ENCODE results near the gene IGFBP4.

Gene IGFBP4

DNA sequence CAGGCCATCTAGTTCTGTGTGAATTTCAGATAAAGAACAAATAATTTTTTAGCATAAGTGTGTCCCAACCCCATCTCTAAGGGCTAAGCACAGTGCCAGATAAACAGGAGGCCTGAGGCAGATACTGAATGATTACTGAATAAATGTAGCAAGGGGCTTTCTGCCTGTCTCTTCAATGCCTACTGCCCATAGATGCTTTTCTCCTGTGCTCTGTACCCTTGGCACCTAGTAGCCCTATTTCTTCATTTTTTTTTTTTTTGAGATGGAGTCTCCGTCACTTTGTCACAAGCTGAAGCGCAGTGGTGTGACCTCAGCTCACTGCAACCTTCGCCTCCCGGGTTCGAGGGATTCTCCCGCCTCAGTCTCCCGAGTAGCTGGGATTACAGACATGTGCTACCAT is 25.3 kb downstream of the IGFBP4 start:
- Histone ChIP-seq H3K9me3 (replicated peaks; ENCODE audit: low read length) (no peaks in the 10 kb centered on the region), H3K4me2 (ENCODE audit: low read length) (no peak overlapping the region), H3K36me3 (ENCODE audit: insufficient read depth, low read length) (no peaks in the 10 kb centered on the region), H3K27me3 (ENCODE audit: control insufficient read depth, insufficient read depth, low read length) (no peaks in the 10 kb centered on the region), H3K4me1 (ENCODE audit: control insufficient read depth, insufficient read depth, low read length) (peaks cover 13% of the 10 kb centered on the region), H3K4me3 (ENCODE audit: low read length) (no peak overlapping the region), H3K9ac (ENCODE audit: low read depth, low read length) (no peak overlapping the region)

DNA sequence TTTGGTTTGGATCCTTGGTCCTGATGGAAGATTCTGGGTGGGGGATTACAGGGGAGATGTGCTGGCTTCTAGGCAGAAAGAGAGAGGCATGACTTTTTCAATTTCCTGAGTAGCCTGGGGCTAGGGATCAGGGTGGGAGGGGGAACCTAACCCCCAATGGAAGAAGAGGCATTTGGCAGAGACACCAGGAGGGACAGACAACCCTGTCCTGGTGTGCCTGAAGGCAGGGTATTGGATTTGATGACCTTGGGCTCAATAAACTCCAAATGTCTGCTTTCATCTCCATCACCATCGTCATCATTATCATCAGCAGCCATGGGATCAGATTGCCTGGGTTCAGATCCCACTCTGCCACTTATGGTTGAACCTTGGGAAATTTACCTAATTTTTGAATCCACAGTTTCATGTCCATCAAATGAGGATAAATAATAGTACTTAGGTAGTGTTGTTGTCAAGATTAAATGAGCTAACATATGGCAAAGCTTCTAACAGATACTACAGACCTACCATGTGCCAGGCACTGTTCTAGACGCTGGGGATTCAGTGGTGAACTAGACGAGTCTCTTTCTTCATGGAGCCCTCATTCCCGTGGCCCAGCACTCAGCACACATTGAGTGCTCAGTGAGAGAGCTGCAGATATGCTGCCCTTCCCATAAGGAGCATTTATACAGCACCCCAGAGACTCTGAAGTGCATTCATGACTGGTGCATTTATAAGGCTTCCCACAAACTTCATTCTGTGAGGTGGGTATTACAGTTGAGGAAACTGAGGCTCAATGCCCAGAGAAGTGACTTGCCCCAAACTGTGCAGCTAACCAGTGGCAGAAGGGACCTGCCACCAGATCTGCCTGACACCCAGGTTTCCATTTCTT is 26.8 kb downstream of the IGFBP4 start:
- Histone ChIP-seq H3K4me2 (ENCODE audit: low read length) (no peak overlapping the region), H3K36me3 (ENCODE audit: insufficient read depth, low read length) (no peaks in the 10 kb centered on the region), H3K27me3 (ENCODE audit: control insufficient read depth, insufficient read depth, low read length) (no peaks in the 10 kb centered on the region), H3K4me1 (ENCODE audit: control insufficient read depth, insufficient read depth, low read length) (peaks cover 13% of the 10 kb centered on the region), H3K9ac (ENCODE audit: low read depth, low read length) (no peak overlapping the region), H3K4me3 (ENCODE audit: low read length) (no peak overlapping the region), H3K9me3 (replicated peaks; ENCODE audit: low read length) (no peaks in the 10 kb centered on the region)

DNA sequence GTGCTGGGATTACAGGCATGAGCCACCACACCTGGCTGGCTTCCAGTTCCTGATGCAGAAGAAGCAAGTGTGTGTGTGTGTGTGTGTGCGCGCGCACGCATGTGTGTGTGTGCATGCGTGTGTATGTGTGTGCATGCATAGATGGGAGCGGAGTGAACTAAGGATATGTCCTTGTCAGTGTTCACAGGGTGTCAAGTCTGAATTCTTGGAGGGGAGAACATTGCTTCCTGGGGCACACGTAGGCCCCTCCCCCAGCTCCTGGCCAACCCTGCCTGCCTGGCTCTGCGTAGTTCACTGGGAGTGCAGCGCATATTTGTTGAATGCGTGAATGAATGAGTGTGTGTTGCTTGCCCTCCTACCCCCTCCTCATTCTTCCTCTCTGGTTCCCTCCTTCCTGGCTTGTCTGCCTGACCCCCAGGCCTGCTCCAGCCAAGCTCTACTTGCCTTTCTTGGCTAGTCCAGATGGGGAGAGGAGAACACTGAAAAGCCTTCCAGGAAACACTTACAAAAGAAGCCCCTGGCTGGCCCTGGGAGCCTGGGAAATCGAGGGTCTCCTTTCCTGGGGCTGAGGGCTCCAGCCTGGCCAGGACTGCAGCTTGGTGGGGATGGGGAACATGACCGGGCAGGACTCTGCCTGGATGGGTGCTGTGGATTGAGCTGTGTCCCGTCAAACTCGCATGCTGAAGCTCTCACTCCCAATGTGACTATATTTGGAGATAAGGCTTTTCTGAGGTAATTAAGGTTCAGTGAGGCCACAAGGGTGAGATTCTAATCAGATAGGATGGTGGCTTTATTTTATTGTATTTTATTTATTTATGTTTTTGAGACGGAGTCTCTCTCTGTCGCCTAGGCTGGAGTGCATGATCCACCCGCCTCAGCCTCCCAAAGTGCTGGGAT is 27.9 kb downstream of the IGFBP4 start:
- H3K9me3 ChIP-seq (replicated peaks; ENCODE audit: low read length) = no peaks in the 10 kb centered on the region
- no peak overlapping the region for H3K4me2 ChIP-seq (ENCODE audit: low read length)
- no peaks in the 10 kb centered on the region for H3K36me3 ChIP-seq (ENCODE audit: insufficient read depth, low read length)
- H3K27me3 ChIP-seq (ENCODE audit: control insufficient read depth, insufficient read depth, low read length) = no peaks in the 10 kb centered on the region
- H3K9ac ChIP-seq (ENCODE audit: low read depth, low read length) = no peak overlapping the region
- H3K4me3 ChIP-seq (ENCODE audit: low read length) = no peak overlapping the region
- H3K4me1 ChIP-seq (ENCODE audit: control insufficient read depth, insufficient read depth, low read length) = peaks cover 17% of the 10 kb centered on the region

DNA sequence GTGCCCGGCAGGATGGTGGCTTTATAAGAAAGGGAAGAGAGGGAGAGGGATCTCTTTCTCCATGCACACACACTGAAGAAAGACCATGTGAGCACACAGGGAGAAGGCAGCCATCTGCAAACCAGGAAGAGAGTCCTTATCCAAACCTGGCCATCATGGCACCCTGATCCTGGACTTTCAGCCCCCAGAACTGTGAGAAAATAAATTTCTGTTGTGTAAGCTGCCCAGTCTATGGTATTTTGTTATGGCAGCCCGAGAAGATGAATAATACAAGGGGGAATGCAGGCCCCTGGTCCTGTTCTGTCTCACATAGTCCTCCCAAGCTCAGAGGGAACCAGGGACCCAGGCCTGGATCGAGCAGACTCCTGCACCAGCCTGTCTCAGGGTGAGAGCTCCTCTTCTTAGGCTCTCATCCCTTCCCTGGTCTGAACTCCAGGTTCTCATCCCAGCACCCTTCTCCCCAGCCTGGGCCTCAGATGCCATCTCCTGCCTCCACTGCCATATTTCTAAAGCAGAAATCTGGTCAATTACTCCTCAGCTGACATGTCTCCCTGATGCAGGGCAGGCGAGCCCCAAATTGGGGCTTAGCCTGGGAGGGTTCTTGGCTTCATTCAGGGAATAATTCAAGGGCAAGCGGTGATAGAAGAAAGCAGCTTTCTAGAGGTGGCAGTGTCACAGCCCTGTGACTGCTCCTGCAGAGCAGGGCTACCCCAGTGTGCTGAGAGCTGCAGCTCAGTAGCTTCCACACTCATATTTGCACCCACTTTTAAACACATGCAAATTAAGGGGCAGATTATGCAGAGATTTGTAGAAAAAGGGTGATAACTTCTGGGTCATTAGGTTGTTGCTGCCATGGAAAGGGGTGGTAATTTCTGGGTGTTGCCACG is 28.8 kb downstream of the IGFBP4 start:
- no peak overlapping the region for H3K9ac ChIP-seq (ENCODE audit: low read depth, low read length)

DNA sequence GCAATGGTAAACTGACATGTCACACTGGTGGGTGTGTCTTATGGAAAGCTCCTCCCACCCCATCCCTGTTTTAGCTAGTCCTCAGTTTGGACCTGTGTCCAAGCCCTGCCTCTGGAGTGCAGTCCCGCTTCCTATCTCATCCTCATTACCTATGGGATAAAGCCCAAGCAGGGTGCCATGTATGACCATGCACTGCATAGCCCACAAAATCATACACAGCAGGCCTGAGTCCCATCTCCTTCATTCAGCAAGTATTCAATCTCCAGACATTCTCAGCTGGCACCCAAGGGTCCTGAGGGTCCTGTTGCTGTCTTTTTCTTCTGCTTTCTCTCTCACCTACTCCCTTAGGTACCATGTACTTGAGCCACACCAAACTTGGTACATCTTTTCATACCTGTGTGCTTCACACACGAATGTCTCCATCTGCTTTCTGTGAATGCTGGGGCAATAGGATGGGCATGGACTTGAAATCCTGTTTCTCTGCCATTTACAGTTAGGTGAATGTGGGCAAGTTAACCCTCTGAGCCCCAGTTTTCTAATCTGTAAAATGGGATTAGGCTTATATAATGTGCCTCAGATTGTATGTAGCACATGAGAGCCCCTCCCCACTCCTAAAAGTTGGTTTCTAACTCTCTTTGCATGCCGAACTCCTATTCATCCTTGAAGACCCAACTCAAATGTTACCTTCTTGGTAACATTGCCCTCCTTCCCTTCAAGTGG is 29.6 kb downstream of the IGFBP4 start:
- no peak overlapping the region for H3K4me3 ChIP-seq (ENCODE audit: low read length)
- H3K4me1 ChIP-seq (ENCODE audit: control insufficient read depth, insufficient read depth, low read length) = peaks cover 21% of the 10 kb centered on the region
- no peak overlapping the region for H3K9ac ChIP-seq (ENCODE audit: low read depth, low read length)
- no peaks in the 10 kb centered on the region for H3K9me3 ChIP-seq (replicated peaks; ENCODE audit: low read length)
- H3K4me2 ChIP-seq (ENCODE audit: low read length) = no peak overlapping the region
- no peaks in the 10 kb centered on the region for H3K36me3 ChIP-seq (ENCODE audit: insufficient read depth, low read length)
- H3K27me3 ChIP-seq (ENCODE audit: control insufficient read depth, insufficient read depth, low read length) = no peaks in the 10 kb centered on the region

More for the DNA sequence above, 28.8 kb downstream of the IGFBP4 start:
- Histone ChIP-seq H3K4me1 (ENCODE audit: control insufficient read depth, insufficient read depth, low read length) (peaks cover 21% of the 10 kb centered on the region), H3K27me3 (ENCODE audit: control insufficient read depth, insufficient read depth, low read length) (no peaks in the 10 kb centered on the region), H3K36me3 (ENCODE audit: insufficient read depth, low read length) (no peaks in the 10 kb centered on the region), H3K9me3 (replicated peaks; ENCODE audit: low read length) (no peaks in the 10 kb centered on the region), H3K4me3 (ENCODE audit: low read length) (no peak overlapping the region), H3K4me2 (ENCODE audit: low read length) (no peak overlapping the region)

DNA sequence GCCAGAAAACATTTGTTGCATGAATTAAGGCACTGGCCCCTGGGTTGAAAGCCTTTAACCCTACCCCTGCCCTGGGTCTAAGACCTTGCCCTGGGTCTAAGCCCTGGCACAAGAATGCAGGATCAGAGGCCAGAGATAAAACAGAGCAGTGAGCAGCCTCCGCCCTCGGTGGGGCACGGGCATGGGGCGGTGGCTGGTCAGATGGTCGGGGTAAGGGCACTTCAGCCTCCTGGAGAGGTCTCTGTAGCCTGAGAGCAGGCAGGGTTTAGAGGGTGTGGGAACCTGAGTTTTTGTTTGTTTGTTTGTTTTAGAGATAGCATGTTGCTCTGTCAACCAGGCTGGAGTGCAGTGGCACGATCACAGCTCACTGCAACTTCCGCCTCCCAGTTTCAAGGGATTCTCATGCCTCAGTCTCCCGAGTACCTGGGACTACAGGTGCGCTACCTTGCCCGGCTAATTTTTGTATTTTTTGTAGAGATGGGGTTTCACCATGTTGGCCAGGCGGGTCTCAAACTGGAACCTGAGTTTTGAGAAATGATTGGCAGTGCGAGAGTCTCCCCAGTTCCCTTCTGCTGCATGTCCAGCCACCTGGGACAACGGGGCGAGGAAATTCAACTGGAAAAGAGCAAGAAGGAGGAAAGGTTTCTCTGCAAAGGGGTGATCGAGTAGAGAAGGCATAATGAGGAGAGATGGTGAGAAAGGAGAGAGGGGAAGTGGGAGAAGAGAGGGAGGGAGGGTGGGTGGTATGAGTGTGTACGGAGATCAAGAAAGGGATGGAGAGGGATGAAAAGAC is 30.5 kb downstream of the IGFBP4 start:
- H3K36me3 ChIP-seq (ENCODE audit: insufficient read depth, low read length) = no peaks in the 10 kb centered on the region
- H3K9ac ChIP-seq (ENCODE audit: low read depth, low read length) = no peak overlapping the region
- H3K4me1 ChIP-seq (ENCODE audit: control insufficient read depth, insufficient read depth, low read length) = peaks cover 21% of the 10 kb centered on the region
- H3K9me3 ChIP-seq (replicated peaks; ENCODE audit: low read length) = no peaks in the 10 kb centered on the region
- no peak overlapping the region for H3K4me3 ChIP-seq (ENCODE audit: low read length)
- H3K27me3 ChIP-seq (ENCODE audit: control insufficient read depth, insufficient read depth, low read length) = no peaks in the 10 kb centered on the region
- H3K4me2 ChIP-seq (ENCODE audit: low read length) = no peak overlapping the region

DNA sequence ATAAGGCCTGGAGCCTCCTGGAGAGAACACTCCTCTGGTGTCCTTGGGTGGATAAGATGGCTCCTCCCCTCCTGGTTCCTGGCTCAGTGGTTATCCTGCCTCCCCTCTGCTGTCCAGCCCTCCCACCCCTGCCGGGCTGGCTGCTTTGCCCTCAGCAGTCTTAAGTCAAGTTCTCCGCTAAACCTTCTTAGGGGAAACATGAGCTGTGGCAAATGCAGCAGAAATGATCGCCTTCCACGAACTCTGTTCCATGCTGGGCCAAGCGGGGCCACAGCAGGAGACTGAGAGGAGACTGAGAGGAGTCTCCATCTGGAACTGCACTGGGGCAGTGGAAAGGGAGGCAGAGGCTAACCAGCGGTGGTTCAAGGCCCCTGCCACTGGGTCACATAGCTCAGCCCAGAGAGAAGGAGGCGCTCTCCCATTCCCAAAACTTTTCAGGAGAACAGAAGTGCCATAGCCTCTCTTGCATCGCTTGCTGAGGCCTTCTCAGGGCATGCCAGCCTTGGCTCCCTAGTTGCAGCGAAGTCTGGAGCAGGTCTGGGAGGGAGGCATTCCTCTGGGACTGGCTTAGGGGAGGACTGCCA is 31.3 kb downstream of the IGFBP4 start:
- Histone ChIP-seq H3K27me3 (ENCODE audit: control insufficient read depth, insufficient read depth, low read length) (no peaks in the 10 kb centered on the region), H3K36me3 (ENCODE audit: insufficient read depth, low read length) (no peaks in the 10 kb centered on the region), H3K4me3 (ENCODE audit: low read length) (no peak overlapping the region), H3K4me2 (ENCODE audit: low read length) (no peak overlapping the region), H3K9me3 (replicated peaks; ENCODE audit: low read length) (no peaks in the 10 kb centered on the region), H3K4me1 (ENCODE audit: control insufficient read depth, insufficient read depth, low read length) (peaks cover 22% of the 10 kb centered on the region), H3K9ac (ENCODE audit: low read depth, low read length) (no peak overlapping the region)

DNA sequence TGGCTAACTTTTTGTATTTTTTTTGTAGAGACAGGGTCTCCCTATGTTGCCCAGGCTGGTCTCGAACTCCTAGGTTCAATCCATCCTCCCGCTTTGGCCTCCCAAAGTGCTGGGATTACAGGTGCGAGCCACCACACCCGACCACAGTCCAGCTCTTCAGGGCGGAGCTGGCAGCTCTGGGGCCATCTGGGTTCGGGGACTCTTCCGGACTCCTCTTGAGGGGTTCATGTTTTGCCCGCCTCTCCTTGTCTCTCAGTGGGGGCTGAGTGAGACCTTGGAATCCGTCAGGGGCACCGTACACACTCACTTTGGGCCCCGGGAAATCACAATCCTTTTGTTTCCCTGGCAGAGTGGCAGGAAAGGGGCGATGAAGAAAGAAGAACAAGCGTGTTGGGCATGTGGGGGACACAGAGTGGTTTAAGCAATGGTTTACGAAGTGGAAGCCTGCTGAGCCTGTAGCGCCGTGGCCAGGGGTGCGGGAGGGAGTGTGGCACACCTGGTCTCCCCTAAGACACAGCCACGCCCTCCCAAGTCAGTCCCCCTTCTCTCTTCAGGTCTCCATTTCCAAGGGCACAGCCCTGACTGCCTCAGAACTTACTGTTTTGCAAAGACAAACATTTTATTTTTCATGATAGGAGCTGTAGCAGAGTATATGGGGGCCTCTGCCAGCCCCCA is 32.1 kb downstream of the IGFBP4 start:
- Histone ChIP-seq H3K36me3 (ENCODE audit: insufficient read depth, low read length) (no peaks in the 10 kb centered on the region), H3K4me3 (ENCODE audit: low read length) (no peak overlapping the region), H3K4me2 (ENCODE audit: low read length) (no peak overlapping the region), H3K9me3 (replicated peaks; ENCODE audit: low read length) (no peaks in the 10 kb centered on the region), H3K27me3 (ENCODE audit: control insufficient read depth, insufficient read depth, low read length) (no peaks in the 10 kb centered on the region), H3K4me1 (ENCODE audit: control insufficient read depth, insufficient read depth, low read length) (peaks cover 30% of the 10 kb centered on the region), H3K9ac (ENCODE audit: low read depth, low read length) (peak overlapping the region; percentile 41)

DNA sequence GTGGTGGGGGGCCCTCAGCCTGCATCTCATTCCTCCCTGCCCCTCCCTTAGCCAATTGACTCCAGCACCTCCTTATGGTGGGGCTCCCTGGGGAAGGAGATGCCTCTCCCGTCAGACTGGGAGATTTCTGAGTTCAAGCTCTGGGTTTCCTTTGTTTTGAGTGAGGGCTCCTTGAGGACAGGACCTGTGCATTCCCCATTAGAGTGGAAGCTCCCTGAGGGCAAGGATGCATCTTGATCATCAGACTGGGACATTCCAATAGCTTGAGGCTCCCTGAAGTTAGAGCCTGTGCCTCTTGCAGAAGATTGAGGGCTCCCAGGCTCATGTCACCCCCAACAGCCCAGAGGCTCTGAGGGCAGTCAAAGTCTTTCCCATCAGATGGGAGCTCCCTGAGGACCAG is 34.5 kb downstream of the IGFBP4 start:
- H3K27me3 ChIP-seq (ENCODE audit: control insufficient read depth, insufficient read depth, low read length) = no peaks in the 10 kb centered on the region
- H3K9me3 ChIP-seq (replicated peaks; ENCODE audit: low read length) = no peaks in the 10 kb centered on the region
- H3K4me3 ChIP-seq (ENCODE audit: low read length) = no peak overlapping the region
- no peaks in the 10 kb centered on the region for H3K36me3 ChIP-seq (ENCODE audit: insufficient read depth, low read length)
- no peak overlapping the region for H3K9ac ChIP-seq (ENCODE audit: low read depth, low read length)
- H3K4me2 ChIP-seq (ENCODE audit: low read length) = no peak overlapping the region
- peaks cover 33% of the 10 kb centered on the region for H3K4me1 ChIP-seq (ENCODE audit: control insufficient read depth, insufficient read depth, low read length)
